Type B pancreatic cell (in vitro differentiated cells): ENCODE data around the gene HIP1R. TPM values are rescaled to one million over a fixed set of nuclear protein-coding genes. Genes with fewer than 3 reads are reported as not detected.
"Not testable (repeated sequence)": the region's sequence is repeated elsewhere in the genome, so short reads cannot be mapped to it uniquely, and the experiment has no call there.

ENCODE experiments used
- DNase-seq: peaks from one replicate; pipeline ENCODE4 v3.0.0; 2021; ENCODE audit warnings: mixed read lengths; ENCODE audit not compliant: unreplicated experiment; ENCODE audit errors: extremely low spot score
- H3K27ac Mint-ChIP-seq: 2 replicates; pipeline ENCODE4 v1.8.0; 2021; ENCODE audit warnings: mild to moderate bottlenecking, mixed read lengths
- H3K27me3 Mint-ChIP-seq: 2 replicates; pipeline ENCODE4 v1.8.0; 2021; ENCODE audit warnings: mixed read lengths
- H3K36me3 Mint-ChIP-seq: 2 replicates; pipeline ENCODE4 v1.8.0; 2021; ENCODE audit warnings: mixed read lengths
- H3K4me1 Mint-ChIP-seq: one replicate; pipeline ENCODE4 v1.8.0; 2021; ENCODE audit warnings: mixed read lengths; ENCODE audit not compliant: unreplicated experiment
- H3K4me3 Mint-ChIP-seq: 2 replicates; pipeline ENCODE4 v1.8.0; 2021; ENCODE audit warnings: mild to moderate bottlenecking, mixed read lengths
- H3K9me3 Mint-ChIP-seq: 2 replicates; pipeline ENCODE4 v1.8.0; 2021; ENCODE audit warnings: mixed read lengths
- CTCF ChIP-seq: fragments of 200-600 bp; sonication (generic); conservative IDR thresholded peaks from 2 replicates; pipeline ENCODE4 v1.5.0; 2021; ENCODE audit warnings: antibody characterized with exemption, mild to moderate bottlenecking
- total RNA-seq: library from RNA; stranded (reverse); gene quantifications from 2 replicates; pipeline ENCODE4 v1.2.1, GENCODE V29; 2021; ENCODE audit warnings: low replicate concordance

Gene HIP1R
- total RNA-seq, 1 donor from 2014 or later, result 45.5 TPM

DNA sequence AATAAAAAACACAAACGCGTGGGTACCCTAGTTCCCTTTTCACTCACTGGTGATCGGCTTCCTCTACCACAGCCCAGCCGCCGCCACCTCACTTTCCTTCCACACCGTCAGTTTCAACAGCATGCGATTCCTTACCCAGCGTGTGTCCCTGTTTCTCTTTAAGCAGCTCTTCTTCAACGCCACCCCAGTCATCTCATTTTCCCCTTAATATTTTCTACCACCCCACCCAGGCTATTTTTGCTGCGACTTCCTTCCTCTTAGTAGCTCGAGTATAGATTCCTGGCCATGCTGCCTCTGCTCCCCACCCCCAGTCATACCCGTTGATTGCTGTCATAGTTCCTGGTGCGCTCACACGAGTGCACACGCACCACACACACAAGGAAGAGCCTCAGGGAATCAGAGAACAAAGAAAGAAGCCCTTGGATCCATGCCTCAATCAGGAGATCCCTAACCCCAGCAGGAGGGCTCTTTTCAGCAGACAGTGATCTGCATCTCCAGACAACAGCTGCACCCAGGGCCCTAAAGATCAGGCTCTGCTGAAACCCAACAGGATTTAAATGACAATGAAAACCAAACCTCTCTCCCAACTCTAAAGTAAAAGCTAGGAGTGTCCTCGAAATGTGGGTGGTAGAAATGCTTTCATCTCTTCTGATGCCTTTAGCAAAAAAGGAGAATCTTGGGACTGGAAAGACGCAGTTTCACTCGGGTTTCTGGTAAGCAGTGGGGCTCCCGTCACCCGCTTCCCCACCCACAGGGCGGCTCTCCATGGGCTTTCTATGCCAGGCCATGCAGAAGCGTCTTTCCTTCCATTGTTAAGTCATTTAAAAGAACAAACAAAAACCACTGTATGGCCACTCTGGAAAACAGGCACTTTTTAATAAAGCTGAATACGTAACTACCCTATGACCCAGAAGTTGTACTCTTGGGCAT lies 36.9 kb downstream of the HIP1R start:
- Mint-ChIP-seq H3K4me1 (peaks cover 55% of the 10 kb centered on the region), H3K36me3 (peaks cover 19% of the 10 kb centered on the region), H3K4me3 (peak overlapping the region; percentile 76), H3K27me3 (no peaks in the 10 kb centered on the region), H3K9me3 (no peaks in the 10 kb centered on the region), H3K27ac (peak overlapping the region; percentile 95)
- no peak for TF ChIP-seq CTCF
- DNase-seq, result no peak

DNA sequence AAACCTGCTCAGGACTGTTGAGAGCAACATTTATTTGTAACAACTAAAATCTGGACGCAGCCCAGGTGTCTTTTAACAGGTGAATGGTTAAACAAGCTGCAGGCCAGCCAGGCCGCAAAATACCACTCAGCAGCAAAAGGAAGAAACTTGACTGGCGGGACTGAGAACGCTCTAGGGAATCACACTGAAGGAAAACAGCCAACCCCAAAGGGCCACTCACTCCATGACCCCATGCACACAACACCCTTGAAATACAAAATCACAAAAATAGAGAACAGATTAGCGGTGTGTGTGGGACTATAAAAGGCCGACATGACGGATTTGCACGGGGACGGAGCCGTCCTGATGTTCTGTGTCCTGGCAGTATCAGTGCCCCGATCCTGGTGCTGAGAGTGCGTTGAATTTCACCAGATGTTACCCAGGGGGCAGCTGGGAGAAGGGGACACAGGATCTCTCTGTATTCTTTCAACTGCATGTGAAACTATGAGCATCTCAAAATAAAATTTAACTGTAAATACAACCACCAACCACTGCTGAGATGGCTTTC lies 37.6 kb downstream of the HIP1R start:
- no peak for TF ChIP-seq CTCF
- no peak for DNase-seq
- H3K4me3 Mint-ChIP-seq, result peak overlapping the region; percentile 76
- H3K27me3 Mint-ChIP-seq, result no peaks in the 10 kb centered on the region
- peak overlapping the region; percentile 95 for H3K27ac Mint-ChIP-seq
- H3K4me1 Mint-ChIP-seq, result peaks cover 61% of the 10 kb centered on the region
- H3K36me3 Mint-ChIP-seq, result peaks cover 19% of the 10 kb centered on the region
- H3K9me3 Mint-ChIP-seq, result no peaks in the 10 kb centered on the region

DNA sequence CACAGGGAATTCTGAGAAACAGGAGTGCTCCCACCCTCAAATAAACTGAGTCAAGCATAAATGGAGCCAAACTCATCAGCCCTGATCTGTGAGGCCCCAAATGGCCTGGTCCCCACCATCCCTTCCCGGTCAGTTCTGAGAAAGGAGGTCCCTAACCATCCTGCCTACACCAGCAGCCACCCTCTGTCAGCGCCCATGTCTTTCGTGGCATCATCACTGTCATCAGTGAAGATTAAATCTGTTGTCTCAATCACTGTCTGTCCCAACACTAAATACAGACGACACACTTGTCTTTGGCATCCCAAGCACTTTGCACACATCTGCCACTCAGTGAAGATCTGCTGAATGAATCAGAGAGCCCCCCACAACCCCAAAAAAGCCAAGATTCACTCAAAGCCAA lies 38.3 kb downstream of the HIP1R start:
- Mint-ChIP-seq H3K27me3 (no peaks in the 10 kb centered on the region), H3K9me3 (no peaks in the 10 kb centered on the region), H3K4me1 (peaks cover 61% of the 10 kb centered on the region), H3K27ac (peak overlapping the region; percentile 95), H3K4me3 (peak overlapping the region; percentile 76), H3K36me3 (peaks cover 19% of the 10 kb centered on the region)
- no peak for TF ChIP-seq CTCF
- DNase-seq, result no peak

DNA sequence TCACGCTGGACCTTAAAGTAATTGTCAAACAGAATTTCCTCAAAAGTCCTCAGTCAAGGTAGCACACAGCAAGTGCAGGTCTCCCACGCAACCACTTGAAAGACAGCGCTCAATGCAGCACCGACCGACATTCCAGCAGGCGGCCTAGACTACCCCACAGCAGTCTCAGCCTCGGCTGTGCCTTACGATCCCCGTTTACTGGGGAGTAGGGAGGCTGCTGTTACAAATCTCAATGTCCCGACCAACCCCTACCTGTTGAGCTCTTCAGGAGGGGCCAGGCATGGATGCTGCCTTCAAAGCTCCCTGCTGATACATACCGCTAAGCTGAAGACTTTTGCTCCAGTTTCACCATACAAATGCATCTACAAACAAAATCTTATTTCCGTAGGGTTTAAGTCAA lies 38.8 kb downstream of the HIP1R start:
- Mint-ChIP-seq H3K27ac (peak overlapping the region; percentile 95), H3K36me3 (peaks cover 14% of the 10 kb centered on the region), H3K27me3 (no peaks in the 10 kb centered on the region), H3K9me3 (no peaks in the 10 kb centered on the region), H3K4me3 (no peak overlapping the region), H3K4me1 (peaks cover 63% of the 10 kb centered on the region)
- no peak for DNase-seq
- TF ChIP-seq CTCF, result no peak

- H3K4me3 Mint-ChIP-seq, result no peak overlapping the region
- H3K4me1 Mint-ChIP-seq, result peaks cover 78% of the 10 kb centered on the region
- no peaks in the 10 kb centered on the region for H3K9me3 Mint-ChIP-seq
- peaks cover 8% of the 10 kb centered on the region for H3K36me3 Mint-ChIP-seq
- H3K27me3 Mint-ChIP-seq, result no peaks in the 10 kb centered on the region
- DNase-seq, result no peak
- H3K27ac Mint-ChIP-seq, result peak overlapping the region; percentile 27
- TF ChIP-seq CTCF, result no peak
These were observed 40.4 kb downstream of the HIP1R start for GRCh38 chr12:122875590-122876220.

DNA sequence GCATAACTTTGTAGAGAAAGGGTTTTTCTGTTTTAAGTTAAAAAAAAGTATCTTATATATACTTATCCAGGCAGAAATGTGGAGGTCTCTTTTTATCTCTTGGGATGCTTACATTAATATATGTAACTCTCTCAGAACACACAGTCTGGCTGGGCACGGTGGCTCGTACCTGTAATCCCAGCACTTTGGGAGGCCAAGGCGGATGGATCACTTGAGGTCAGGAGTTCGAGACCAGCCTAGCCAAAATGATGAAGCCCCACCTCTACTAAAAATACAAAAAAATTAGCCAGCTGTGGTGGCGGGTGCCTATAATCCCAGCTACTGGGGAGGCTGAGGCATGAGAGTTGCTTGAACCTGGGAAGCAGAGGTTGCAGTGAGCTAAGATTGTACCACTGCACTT lies 41.0 kb downstream of the HIP1R start:
- H3K4me3 Mint-ChIP-seq, H3K27me3 Mint-ChIP-seq, H3K36me3 Mint-ChIP-seq, H3K9me3 Mint-ChIP-seq, DNase-seq: not testable (repeated sequence)
- peak overlapping the region; percentile 22 for H3K27ac Mint-ChIP-seq
- H3K4me1 Mint-ChIP-seq, result peaks cover 78% of the 10 kb centered on the region
